22Rv1 (cell line): ENCODE data around the gene TEX22.

Experiments used
- CTCF ChIP-seq: fragments of 450-650 bp; IDR thresholded peaks from 2 replicates; pipeline ENCODE4 v1.5.1; 2017; ENCODE audit warnings: mild to moderate bottlenecking
- ZFX ChIP-seq: fragments of 450-650 bp; IDR thresholded peaks from 2 replicates; pipeline ENCODE4 v1.6.1; 2017; ENCODE audit warnings: antibody characterized with exemption, borderline replicate concordance

GRCh38 chr14:105400016-105400415 lies 1.7 kb downstream of the TEX22 start:
- TF ChIP-seq CTCF (no peak), ZFX (no peak)
